NCI-H1105 treated with DMSO at 0.1 percent for 48 hours (cell line): ENCODE measurements around the gene SPATA21.
"Not testable (repeated sequence)": the region's sequence is repeated elsewhere in the genome, so short reads cannot be mapped to it uniquely, and the experiment has no call there.

Source experiments
- DNase-seq: peaks from one replicate; lab custom pipeline; 2025; lab: John Stamatoyannopoulos, UW

Gene SPATA21

GRCh38 chr1:16385659-16386453 is 51.4 kb downstream of the SPATA21 start:
- DNase-seq, result no peak

- no peak for DNase-seq
Measured at GRCh38 chr1:16383888-16384287, 53.3 kb downstream of the SPATA21 start.

- DNase-seq, result no peak
Measured at GRCh38 chr1:16380868-16381267, 56.4 kb downstream of the SPATA21 start.

GRCh38 chr1:16378443-16378842 is 58.8 kb downstream of the SPATA21 start:
- no peak for DNase-seq

- no peak for DNase-seq
Measured at GRCh38 chr1:16376971-16377370, 60.3 kb downstream of the SPATA21 start.

- DNase-seq, result no peak
Measured at GRCh38 chr1:16375521-16376340, 61.5 kb downstream of the SPATA21 start.

GRCh38 chr1:16374266-16374665 is 63.0 kb downstream of the SPATA21 start:
- DNase-seq, result no peak

- no peak for DNase-seq
Measured at GRCh38 chr1:16372535-16373285, 64.5 kb downstream of the SPATA21 start.

- no peak for DNase-seq
Measured at GRCh38 chr1:16371725-16372124, 65.5 kb downstream of the SPATA21 start.

GRCh38 chr1:16369821-16370220 is 67.4 kb downstream of the SPATA21 start:
- no peak for DNase-seq

GRCh38 chr1:16367968-16368890 is 69.0 kb downstream of the SPATA21 start:
- DNase-seq, result no peak

GRCh38 chr1:16367258-16367967 is 69.8 kb downstream of the SPATA21 start:
- DNase-seq, result peak; percentile 77

- DNase-seq, result peak; percentile 99
Measured at GRCh38 chr1:16366722-16367257, 70.4 kb downstream of the SPATA21 start, which contains the start of gene SZRD1. TSS of gene SZRD1 (plus strand) at chr1:16367242. CDS start at chr1:16367258, 16 bp downstream.

GRCh38 chr1:16365146-16365498 is 72.1 kb downstream of the SPATA21 start:
- DNase-seq, result not testable (repeated sequence)

GRCh38 chr1:16356867-16357266 is 80.4 kb downstream of the SPATA21 start:
- DNase-seq, result no peak

GRCh38 chr1:16354619-16355018 is 82.6 kb downstream of the SPATA21 start:
- DNase-seq, result no peak

- no peak for DNase-seq
Measured at GRCh38 chr1:16352842-16353535, 84.2 kb downstream of the SPATA21 start.

- peak; percentile 91 for DNase-seq
Measured at GRCh38 chr1:16351994-16352841, 85.0 kb downstream of the SPATA21 start, which contains the start of gene FBXO42. TSS of gene FBXO42 (minus strand) at chr1:16352480. CDS start at chr1:16315418, 37,062 bp downstream.
